HPDE6-E6E7 (cell line): ENCODE results near the gene ULBP3.
"Not testable (repeated sequence)": the region's sequence is repeated elsewhere in the genome, so short reads cannot be mapped to it uniquely, and the experiment has no call there.

ENCODE experiments used
- DNase-seq: peaks from one replicate; pipeline ENCODE4 v3.0.0; 2011; ENCODE audit warnings: missing footprints; ENCODE audit errors: extremely low spot score

Gene ULBP3

GRCh38 chr6:150076196-150076893 is 7.4 kb upstream of the ULBP3 start:
- DNase-seq: no peak

- no peak for DNase-seq
These were observed 6.1 kb upstream of the ULBP3 start for GRCh38 chr6:150075034-150075421.

- not testable (repeated sequence) for DNase-seq
These were observed 5.6 kb upstream of the ULBP3 start for GRCh38 chr6:150074396-150075033.

- peak; percentile 86 for DNase-seq
These were observed 3.3 kb upstream of the ULBP3 start for GRCh38 chr6:150072201-150072600.

- DNase-seq: no peak
These were observed 1.4 kb upstream of the ULBP3 start for GRCh38 chr6:150070236-150070818.

- no peak for DNase-seq
These were observed 785 bp upstream of the ULBP3 start for GRCh38 chr6:150069706-150070105.

- no peak for DNase-seq
These were observed 770 bp downstream of the ULBP3 start for GRCh38 chr6:150068151-150068550.

- no peak for DNase-seq
These were observed 3.8 kb downstream of the ULBP3 start for GRCh38 chr6:150065083-150065482.

GRCh38 chr6:150063640-150064039 is 5.3 kb downstream of the ULBP3 start:
- no peak for DNase-seq

- DNase-seq: not testable (repeated sequence)
These were observed 8.9 kb downstream of the ULBP3 start for GRCh38 chr6:150059973-150060372.

GRCh38 chr6:150058986-150059385 is 9.9 kb downstream of the ULBP3 start:
- no peak for DNase-seq

- DNase-seq: no peak
These were observed 10.6 kb downstream of the ULBP3 start for GRCh38 chr6:150058231-150058792.

- no peak for DNase-seq
These were observed 11.4 kb downstream of the ULBP3 start for GRCh38 chr6:150057501-150057951.

- DNase-seq: no peak
These were observed 12.0 kb downstream of the ULBP3 start for GRCh38 chr6:150056916-150057315.

GRCh38 chr6:150056156-150056555 is 12.8 kb downstream of the ULBP3 start:
- DNase-seq: no peak

- no peak for DNase-seq
These were observed 13.8 kb downstream of the ULBP3 start for GRCh38 chr6:150055131-150055530.

- DNase-seq: no peak
These were observed 15.5 kb downstream of the ULBP3 start for GRCh38 chr6:150053450-150053849.

- no peak for DNase-seq
These were observed 18.1 kb downstream of the ULBP3 start for GRCh38 chr6:150050846-150051245.

- DNase-seq: no peak
These were observed 20.8 kb downstream of the ULBP3 start for GRCh38 chr6:150048099-150048498.

- no peak for DNase-seq
These were observed 22.0 kb downstream of the ULBP3 start for GRCh38 chr6:150046943-150047342.

GRCh38 chr6:150044621-150045145 is 24.2 kb downstream of the ULBP3 start:
- DNase-seq: no peak
